Measurements from ENCODE around the gene PYDC2.
"Not testable (repeated sequence)": the region's sequence is repeated elsewhere in the genome, so short reads cannot be mapped to it uniquely, and the experiment has no call there.

The PYDC2 gene

GRCh38 chr3:191476066-191476772, 15.3 kb downstream of the PYDC2 start:
- no peak for TF ChIP-seq CTCF (IDR thresholded peaks at IDR 0.05; ENCODE audit: insufficient read depth, low read depth, low read length, missing control alignments)
- no peak overlapping the region for H3K4me3 ChIP-seq (ENCODE audit: low read length)
- DNase-seq (ENCODE audit: low read depth), result no peak

GRCh38 chr3:191483994-191484393, 23.0 kb downstream of the PYDC2 start:
- DNase-seq (ENCODE audit: low read depth); H3K4me3 ChIP-seq (ENCODE audit: low read length): not testable (repeated sequence)

- peak; percentile 58 for DNase-seq (ENCODE audit: low read depth)
- no peak for TF ChIP-seq CTCF (IDR thresholded peaks at IDR 0.05; ENCODE audit: insufficient read depth, low read depth, low read length, missing control alignments)
Observed at GRCh38 chr3:191484461-191484860, 23.5 kb downstream of the PYDC2 start.

GRCh38 chr3:191492601-191493000, 31.6 kb downstream of the PYDC2 start:
- no peak overlapping the region for H3K4me3 ChIP-seq (ENCODE audit: low read length)
- DNase-seq (ENCODE audit: low read depth), result peak; percentile 58
- no peak for TF ChIP-seq CTCF (IDR thresholded peaks at IDR 0.05; ENCODE audit: insufficient read depth, low read depth, low read length, missing control alignments)

More at GRCh38 chr3:191484461-191484860, 23.5 kb downstream of the PYDC2 start:
- no peak overlapping the region for H3K4me3 ChIP-seq (ENCODE audit: low read length)

GRCh38 chr3:191493336-191493735, 32.4 kb downstream of the PYDC2 start:
- TF ChIP-seq CTCF (IDR thresholded peaks at IDR 0.05; ENCODE audit: insufficient read depth, low read depth, low read length, missing control alignments), result no peak
- no peak for DNase-seq (ENCODE audit: low read depth)
- H3K4me3 ChIP-seq (ENCODE audit: low read length), result no peak overlapping the region

- peak; percentile 78 for DNase-seq (ENCODE audit: low read depth)
- TF ChIP-seq CTCF (IDR thresholded peaks at IDR 0.05; ENCODE audit: insufficient read depth, low read depth, low read length, missing control alignments), result no peak
- H3K4me3 ChIP-seq (ENCODE audit: low read length), result peak overlapping the region; percentile 17
Observed at GRCh38 chr3:191499307-191500080, 38.5 kb downstream of the PYDC2 start.

- DNase-seq (ENCODE audit: low read depth), result no peak
- no peak overlapping the region for H3K4me3 ChIP-seq (ENCODE audit: low read length)
- no peak for TF ChIP-seq CTCF (IDR thresholded peaks at IDR 0.05; ENCODE audit: insufficient read depth, low read depth, low read length, missing control alignments)
Observed at GRCh38 chr3:191500892-191501291, 39.9 kb downstream of the PYDC2 start.
